Vagina (tissue), 2 donors: ENCODE results near the gene DUSP2. TPM values are rescaled to one million over a fixed set of nuclear protein-coding genes. Genes with fewer than 3 reads are reported as not detected.

ENCODE experiments used
- DNase-seq, 2 donors: peaks; one replicate each; pipeline ENCODE4 v3.0.0-alpha.2; 2017; ENCODE audit errors: extremely low spot score in 2 of 2
- H3K27ac ChIP-seq: fragments of 200-600 bp; sonication (generic); one replicate; pipeline ENCODE4 v1.5.1; 2019
- H3K27me3 ChIP-seq: fragments of 200-600 bp; sonication (generic); one replicate; pipeline ENCODE4 v1.5.1; 2019
- H3K36me3 ChIP-seq, 2 donors: fragments of 200-600 bp; sonication (generic); one replicate each; pipeline ENCODE4 v1.5.1; 2017 to 2019
- H3K4me1 ChIP-seq: fragments of 200-600 bp; sonication (generic); one replicate; pipeline ENCODE4 v1.5.1; 2019
- H3K4me3 ChIP-seq, 2 donors: fragments of 200-600 bp; sonication (generic); 1 replicate in 1 of 2; 2 replicates in 1 of 2; pipeline ENCODE4 v1.5.1; 2016 to 2019
- H3K9me3 ChIP-seq: fragments of 200-600 bp; sonication (generic); one replicate; pipeline ENCODE4 v1.5.1; 2019
- POLR2A ChIP-seq, 2 donors: fragments of 450-650 bp; IDR thresholded peaks; one replicate each; pipeline ENCODE4 v1.6.1; 2017; ENCODE audit warnings: antibody characterized with exemption in 2 of 2, mild to moderate bottlenecking in 2 of 2, moderate library complexity in 2 of 2
- POLR2AphosphoS5 ChIP-seq, 2 donors: sonication (generic); formaldehyde crosslinking; IDR thresholded peaks; one replicate each; pipeline ENCODE4 v1.9.0; 2017; ENCODE audit warnings: antibody characterized with exemption in 2 of 2, mild to moderate bottlenecking in 2 of 2, low read depth in 1 of 2; ENCODE audit not compliant: insufficient read depth in 1 of 2
- intact Hi-C: fragments of 100-400 bp; cut with DNase I; formaldehyde crosslinking; loops from one replicate; pipeline ENCODE4 v1.15.1; 2023
- total RNA-seq: library from RNA; depleted of rRNA; stranded (reverse); fragments of >200 nt; gene quantifications from one replicate; pipeline ENCODE4 v1.2.3, GENCODE V29; 2016
- TF ChIP-seq, protein P1 (sequence below), 3 experiments: fragments of 450-650 bp in 2 of 3; fragments of 200-600 bp in 1 of 3; sonication (generic) in 1 of 3; IDR thresholded peaks; one replicate each; pipeline ENCODE4 v1.5.1; 2017 to 2019; ENCODE audit warnings: antibody characterized with exemption in 3 of 3, mild to moderate bottlenecking in 2 of 3, moderate library complexity in 2 of 3

The DUSP2 gene
- total RNA-seq, 1 donor from 2014 or later: 14.0 TPM

DNA sequence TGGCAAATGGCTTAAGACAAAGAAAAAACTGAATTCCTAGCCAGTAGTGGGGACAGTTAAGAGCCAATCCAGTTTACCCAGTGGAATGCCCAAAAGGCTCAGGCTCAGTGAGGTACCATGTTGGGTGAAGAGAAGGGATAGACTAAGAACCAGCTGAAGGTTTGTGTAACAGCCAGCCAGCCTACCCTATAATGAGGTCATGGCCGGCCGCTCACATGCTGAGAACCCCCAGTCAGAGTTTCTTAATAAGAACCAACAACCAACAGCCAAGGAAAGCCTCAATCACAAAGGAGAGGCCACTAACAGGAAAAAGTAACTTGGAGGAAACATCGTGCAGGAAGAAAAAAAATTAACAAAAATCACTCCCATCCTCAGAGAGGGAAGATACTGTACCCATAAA is 25.4 kb upstream of the DUSP2 start:
- H3K4me1 ChIP-seq: no peaks in the 10 kb centered on the region
- no peaks in the 10 kb centered on the region for H3K27me3 ChIP-seq
- no peaks in the 10 kb centered on the region for H3K9me3 ChIP-seq
- DNase-seq: no peak
- no peak overlapping the region for H3K27ac ChIP-seq
- no peaks in the 10 kb centered on the region for H3K36me3 ChIP-seq
- no peak overlapping the region for H3K4me3 ChIP-seq
- intact Hi-C loops: no loop called here
- TF ChIP-seq, protein P1, sequence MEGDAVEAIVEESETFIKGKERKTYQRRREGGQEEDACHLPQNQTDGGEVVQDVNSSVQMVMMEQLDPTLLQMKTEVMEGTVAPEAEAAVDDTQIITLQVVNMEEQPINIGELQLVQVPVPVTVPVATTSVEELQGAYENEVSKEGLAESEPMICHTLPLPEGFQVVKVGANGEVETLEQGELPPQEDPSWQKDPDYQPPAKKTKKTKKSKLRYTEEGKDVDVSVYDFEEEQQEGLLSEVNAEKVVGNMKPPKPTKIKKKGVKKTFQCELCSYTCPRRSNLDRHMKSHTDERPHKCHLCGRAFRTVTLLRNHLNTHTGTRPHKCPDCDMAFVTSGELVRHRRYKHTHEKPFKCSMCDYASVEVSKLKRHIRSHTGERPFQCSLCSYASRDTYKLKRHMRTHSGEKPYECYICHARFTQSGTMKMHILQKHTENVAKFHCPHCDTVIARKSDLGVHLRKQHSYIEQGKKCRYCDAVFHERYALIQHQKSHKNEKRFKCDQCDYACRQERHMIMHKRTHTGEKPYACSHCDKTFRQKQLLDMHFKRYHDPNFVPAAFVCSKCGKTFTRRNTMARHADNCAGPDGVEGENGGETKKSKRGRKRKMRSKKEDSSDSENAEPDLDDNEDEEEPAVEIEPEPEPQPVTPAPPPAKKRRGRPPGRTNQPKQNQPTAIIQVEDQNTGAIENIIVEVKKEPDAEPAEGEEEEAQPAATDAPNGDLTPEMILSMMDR (IDR thresholded peaks at IDR 0.05): no peak
- no peak for TF ChIP-seq POLR2A (IDR thresholded peaks at IDR 0.05)
- no peak for TF ChIP-seq POLR2AphosphoS5 (IDR thresholded peaks at IDR 0.05; ENCODE audit: insufficient read depth in 1 of 2, low read depth in 1 of 2)

DNA sequence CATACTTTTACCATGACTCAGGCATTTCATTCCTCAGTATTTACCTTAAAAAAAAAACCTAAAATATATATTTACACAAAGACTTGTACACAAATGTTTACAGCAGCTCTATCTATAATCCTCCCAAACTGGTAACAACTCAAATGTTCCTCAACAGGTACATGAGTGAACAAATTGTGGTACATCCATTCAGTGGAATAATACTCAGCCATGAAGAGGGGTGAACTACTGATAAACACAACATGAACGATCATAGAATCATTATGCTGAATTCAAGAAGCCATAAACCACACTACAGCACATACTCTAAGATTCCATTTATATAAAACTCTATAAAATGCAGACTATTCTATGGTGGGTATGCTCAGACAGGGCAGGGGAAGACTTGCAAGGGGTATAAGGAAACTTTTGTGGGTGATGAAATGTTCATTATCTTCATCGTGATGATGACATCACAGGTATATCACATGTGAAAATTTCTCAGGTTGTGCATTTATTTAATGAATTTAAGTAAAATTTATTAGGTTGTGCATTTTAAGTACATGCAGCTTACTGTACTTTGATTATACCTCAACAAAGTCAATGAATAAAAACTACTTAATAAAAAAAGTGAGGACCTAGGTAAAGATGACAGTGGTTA is 24.7 kb upstream of the DUSP2 start:
- no peaks in the 10 kb centered on the region for H3K36me3 ChIP-seq

DNA sequence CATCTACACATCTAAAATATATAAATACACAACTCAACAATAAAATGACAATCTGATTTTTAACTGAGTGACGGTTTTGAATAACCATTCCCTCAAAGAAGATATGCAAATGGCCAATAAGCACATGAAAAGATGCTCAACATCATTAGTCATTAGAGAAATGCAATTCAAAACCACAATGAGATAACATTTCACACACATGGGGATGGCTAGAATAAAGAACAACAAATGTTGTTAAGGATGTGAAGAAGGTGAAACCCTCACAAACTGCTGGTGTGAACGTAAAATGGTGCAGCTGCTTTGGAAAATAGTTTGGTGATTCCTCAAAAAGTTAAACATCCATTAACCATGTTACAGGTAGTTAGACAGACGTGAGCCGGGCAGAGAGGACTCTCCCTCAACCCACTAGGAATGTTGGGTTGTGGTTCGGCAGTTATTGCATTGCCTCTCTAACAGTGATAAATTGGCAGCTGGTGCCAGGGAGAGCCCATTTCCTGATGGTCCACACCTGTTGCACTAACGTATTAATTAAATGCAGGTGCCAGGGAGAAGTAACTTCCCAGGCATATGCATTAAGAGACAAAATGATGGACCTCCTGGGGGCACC is 22.3 kb upstream of the DUSP2 start:
- Histone ChIP-seq H3K27me3 (no peaks in the 10 kb centered on the region), H3K4me1 (no peaks in the 10 kb centered on the region), H3K9me3 (no peaks in the 10 kb centered on the region), H3K36me3 (no peaks in the 10 kb centered on the region), H3K27ac (no peak overlapping the region), H3K4me3 (no peak overlapping the region)
- intact Hi-C loops: no loop called here
- no peak for TF ChIP-seq POLR2A (IDR thresholded peaks at IDR 0.05)
- no peak for TF ChIP-seq POLR2AphosphoS5 (IDR thresholded peaks at IDR 0.05; ENCODE audit: insufficient read depth in 1 of 2, low read depth in 1 of 2)
- TF ChIP-seq, protein P1 (IDR thresholded peaks at IDR 0.05): no peak
- DNase-seq: no peak

More for the DNA sequence above, 24.7 kb upstream of the DUSP2 start:
- Histone ChIP-seq H3K27me3 (no peaks in the 10 kb centered on the region), H3K27ac (no peak overlapping the region), H3K9me3 (no peaks in the 10 kb centered on the region), H3K4me1 (no peaks in the 10 kb centered on the region), H3K4me3 (no peak overlapping the region)
- TF ChIP-seq POLR2A (IDR thresholded peaks at IDR 0.05) (no peak), POLR2AphosphoS5 (IDR thresholded peaks at IDR 0.05; ENCODE audit: insufficient read depth in 1 of 2, low read depth in 1 of 2) (no peak)
- TF ChIP-seq, protein P1 (IDR thresholded peaks at IDR 0.05): no peak
- intact Hi-C loops: no loop called here
- DNase-seq: no peak

DNA sequence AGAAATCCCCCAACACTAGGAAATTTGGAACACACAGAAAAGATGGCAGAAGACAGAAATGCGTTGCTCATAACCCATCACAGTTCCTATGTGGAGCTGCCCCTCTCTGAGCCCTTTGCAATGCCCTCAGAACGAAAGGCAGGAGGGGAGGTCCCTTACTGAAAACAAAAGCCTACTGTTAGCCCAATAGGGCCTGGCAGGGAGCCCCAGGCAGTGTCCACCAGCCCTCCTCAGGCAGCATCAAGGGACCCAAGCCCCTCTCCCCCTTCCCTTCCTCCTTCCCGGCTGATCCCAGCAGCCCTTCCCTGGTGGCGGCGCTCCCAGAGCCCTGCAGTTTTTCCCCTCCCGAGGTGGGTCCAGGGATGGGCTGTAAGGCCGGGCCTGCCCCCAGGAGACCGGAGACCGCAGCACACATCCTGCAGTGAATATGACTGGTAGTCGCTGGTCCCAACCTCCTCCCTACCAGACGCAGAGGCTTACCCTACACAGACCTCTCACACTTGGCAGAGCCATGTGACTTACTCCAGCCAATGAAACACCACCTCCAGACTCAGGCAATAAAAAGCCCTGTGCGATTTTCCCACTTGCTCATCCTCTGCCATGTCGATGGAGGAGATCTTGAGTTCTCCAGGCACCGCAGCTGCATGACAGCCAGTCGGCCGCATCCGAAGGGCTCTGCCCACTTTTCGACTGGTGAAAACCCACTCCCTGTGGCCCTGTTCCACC is 19.4 kb upstream of the DUSP2 start:
- Histone ChIP-seq H3K27ac (no peak overlapping the region), H3K27me3 (no peaks in the 10 kb centered on the region), H3K4me3 (no peak overlapping the region), H3K4me1 (no peaks in the 10 kb centered on the region), H3K9me3 (no peaks in the 10 kb centered on the region), H3K36me3 (no peaks in the 10 kb centered on the region)
- TF ChIP-seq, protein P1 (IDR thresholded peaks at IDR 0.05): no peak
- TF ChIP-seq POLR2A (IDR thresholded peaks at IDR 0.05) (no peak), POLR2AphosphoS5 (IDR thresholded peaks at IDR 0.05; ENCODE audit: insufficient read depth in 1 of 2, low read depth in 1 of 2) (no peak)
- no peak for DNase-seq
- intact Hi-C loops: no loop called here
